ENCODE results near the gene NOP16.

DNA sequence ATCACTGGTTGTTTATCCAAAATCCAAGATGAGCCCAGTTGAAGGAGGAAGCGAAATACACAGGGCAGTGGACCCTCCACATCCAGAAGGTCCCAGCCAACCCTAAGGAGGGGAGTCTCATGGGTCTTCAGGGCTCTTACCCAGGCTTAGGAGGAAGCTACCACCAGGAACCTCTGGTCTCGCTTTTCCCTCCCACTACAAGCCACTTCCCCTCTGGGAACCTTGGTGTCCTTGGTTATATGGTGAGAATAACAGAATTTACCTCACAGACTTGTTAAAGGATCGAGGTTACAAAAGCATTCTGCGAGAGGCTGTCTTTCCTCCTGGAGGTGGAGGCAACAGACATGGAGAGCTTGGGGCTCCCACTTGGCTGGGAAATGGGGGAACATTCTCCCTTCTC, 3.6 kb upstream of the NOP16 start:
- TF ChIP-seq SP1 (IDR thresholded peaks at IDR 0.05) (no peak), ARNT (IDR thresholded peaks at IDR 0.05) (no peak), ELF4 (IDR thresholded peaks at IDR 0.05) (no peak), BHLHE40 (IDR thresholded peaks at IDR 0.05; ENCODE audit: borderline replicate concordance) (no peak), FOXM1 (IDR thresholded peaks at IDR 0.05; ENCODE audit: borderline replicate concordance) (no peak), TARDBP (IDR thresholded peaks at IDR 0.05) (no peak), HDGF (IDR thresholded peaks at IDR 0.05; ENCODE audit: borderline replicate concordance) (no peak), SUZ12 (IDR thresholded peaks at IDR 0.05) (no peak), FOXA1 (IDR thresholded peaks at IDR 0.05) (no peak), LEF1 (IDR thresholded peaks at IDR 0.05; ENCODE audit: borderline replicate concordance) (no peak), NFRKB (IDR thresholded peaks at IDR 0.05) (no peak), FOXK2 (IDR thresholded peaks at IDR 0.05) (no peak), ZNF384 (IDR thresholded peaks at IDR 0.05) (no peak)
- TF ChIP-seq, protein P1, sequence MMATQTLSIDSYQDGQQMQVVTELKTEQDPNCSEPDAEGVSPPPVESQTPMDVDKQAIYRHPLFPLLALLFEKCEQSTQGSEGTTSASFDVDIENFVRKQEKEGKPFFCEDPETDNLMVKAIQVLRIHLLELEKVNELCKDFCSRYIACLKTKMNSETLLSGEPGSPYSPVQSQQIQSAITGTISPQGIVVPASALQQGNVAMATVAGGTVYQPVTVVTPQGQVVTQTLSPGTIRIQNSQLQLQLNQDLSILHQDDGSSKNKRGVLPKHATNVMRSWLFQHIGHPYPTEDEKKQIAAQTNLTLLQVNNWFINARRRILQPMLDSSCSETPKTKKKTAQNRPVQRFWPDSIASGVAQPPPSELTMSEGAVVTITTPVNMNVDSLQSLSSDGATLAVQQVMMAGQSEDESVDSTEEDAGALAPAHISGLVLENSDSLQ (IDR thresholded peaks at IDR 0.05), result no peak

All from HEK293T (cell line).